Measurements from ENCODE around the gene GLMN. TPM values are rescaled to one million over a fixed set of nuclear protein-coding genes. Genes with fewer than 3 reads are reported as not detected.
"Not testable (repeated sequence)": the region's sequence is repeated elsewhere in the genome, so short reads cannot be mapped to it uniquely, and the experiment has no call there.

GLMN gene
- total RNA-seq, 1 donor: 18.0 TPM

- TF ChIP-seq CTCF (IDR thresholded peaks at IDR 0.05; ENCODE audit: insufficient read depth, low read length): no peak
- DNase-seq (ENCODE audit: low read depth): no peak
- no peak overlapping the region for H3K4me3 ChIP-seq (ENCODE audit: low read depth, low read length)
These were observed 23.8 kb downstream of the GLMN start for GRCh38 chr1:92274939-92275338.

GRCh38 chr1:92273039-92273438 lies 25.7 kb downstream of the GLMN start:
- no peak overlapping the region for H3K4me3 ChIP-seq (ENCODE audit: low read depth, low read length)
- no peak for DNase-seq (ENCODE audit: low read depth)
- no peak for TF ChIP-seq CTCF (IDR thresholded peaks at IDR 0.05; ENCODE audit: insufficient read depth, low read length)

GRCh38 chr1:92262516-92262915 lies 36.3 kb downstream of the GLMN start:
- peak; percentile 57 for DNase-seq (ENCODE audit: low read depth)
- no peak overlapping the region for H3K4me3 ChIP-seq (ENCODE audit: low read depth, low read length)
- TF ChIP-seq CTCF (IDR thresholded peaks at IDR 0.05; ENCODE audit: insufficient read depth, low read length): no peak

GRCh38 chr1:92259350-92259749 lies 39.4 kb downstream of the GLMN start:
- peak; percentile 18 for DNase-seq (ENCODE audit: low read depth)
- TF ChIP-seq CTCF (IDR thresholded peaks at IDR 0.05; ENCODE audit: insufficient read depth, low read length): no peak
- no peak overlapping the region for H3K4me3 ChIP-seq (ENCODE audit: low read depth, low read length)

GRCh38 chr1:92254714-92255113 lies 44.1 kb downstream of the GLMN start:
- DNase-seq (ENCODE audit: low read depth); H3K4me3 ChIP-seq (ENCODE audit: low read depth, low read length): not testable (repeated sequence)

GRCh38 chr1:92244376-92244775 lies 54.4 kb downstream of the GLMN start:
- DNase-seq (ENCODE audit: low read depth): peak; percentile 13
- no peak overlapping the region for H3K4me3 ChIP-seq (ENCODE audit: low read depth, low read length)
- TF ChIP-seq CTCF (IDR thresholded peaks at IDR 0.05; ENCODE audit: insufficient read depth, low read length): no peak

GRCh38 chr1:92240034-92240433 lies 58.8 kb downstream of the GLMN start:
- DNase-seq (ENCODE audit: low read depth): no peak
- H3K4me3 ChIP-seq (ENCODE audit: low read depth, low read length): no peak overlapping the region
- TF ChIP-seq CTCF (IDR thresholded peaks at IDR 0.05; ENCODE audit: insufficient read depth, low read length): no peak

Measured in fibroblast of the aortic adventitia (primary cell).